ENCODE results near the gene MCC. TPM values are rescaled to one million over a fixed set of nuclear protein-coding genes. Genes with fewer than 3 reads are reported as not detected.
A peak's percentile ranks its signal among the peaks of the same experiment; 100 is the strongest.

Gene MCC
- total RNA-seq, 1 experiment from 2014 or later = 23.5 TPM

DNA sequence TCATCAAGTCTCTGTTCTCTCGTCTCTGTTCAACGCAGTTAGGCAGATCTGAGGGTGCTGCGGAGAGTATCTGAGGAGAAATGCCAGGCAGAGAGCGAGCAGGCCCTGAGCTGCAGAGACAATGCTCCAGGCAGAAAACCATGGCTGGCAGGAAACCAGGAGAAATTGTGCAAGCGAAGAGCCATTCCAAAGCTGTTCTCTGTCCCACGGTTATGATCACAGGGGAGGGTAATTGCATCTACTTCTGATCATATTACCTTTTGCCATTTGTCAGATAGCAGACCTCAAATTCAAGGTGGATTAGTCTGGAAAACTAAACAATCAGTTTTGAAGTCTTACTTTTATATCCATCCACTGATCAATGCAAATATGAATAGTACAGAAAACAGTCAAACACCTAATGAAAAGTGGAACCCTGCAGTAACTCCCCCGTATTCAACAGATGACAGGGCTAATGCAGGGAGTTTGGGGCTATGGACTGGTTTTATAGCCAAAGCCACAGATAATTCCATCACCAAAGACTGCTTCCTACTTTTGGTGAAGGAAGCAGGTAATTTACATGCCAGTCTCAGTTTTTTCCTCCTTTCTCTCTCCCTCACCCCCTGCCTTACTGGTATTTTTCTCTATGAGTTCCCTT is 283.6 kb downstream of the MCC start:
- no peak for ATAC-seq

DNA sequence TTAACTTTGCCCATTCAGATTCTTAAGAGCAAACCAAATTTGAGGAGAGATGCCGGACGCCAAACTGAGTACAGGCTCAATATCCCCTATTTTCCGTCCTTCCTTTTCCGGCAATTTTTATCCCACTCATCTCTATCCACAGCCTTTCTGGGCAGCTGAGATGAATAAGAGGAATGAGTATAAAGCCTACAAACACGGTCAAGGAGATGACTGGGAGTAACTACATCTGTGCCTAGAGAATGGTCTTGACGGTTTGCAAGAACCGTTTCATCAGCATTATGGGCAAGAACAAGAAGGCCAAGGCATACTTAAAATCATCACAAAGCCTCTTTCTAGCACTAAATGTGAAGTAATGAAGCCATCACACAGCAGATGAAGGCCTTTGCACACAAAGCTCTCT is 284.3 kb downstream of the MCC start:
- ChIA-PET POLR2A (interaction anchor here (0.5 kb wide), 1 partner anchor 20 kb away, joined by 6 read pairs; no protein-coding TSS in a partner anchor), CTCF (no interaction called here)
- no peak overlapping the region for H3K27ac Mint-ChIP-seq
- H3K4me1 Mint-ChIP-seq = peaks cover 68% of the 10 kb centered on the region
- no peaks in the 10 kb centered on the region for H3K9me3 Mint-ChIP-seq
- no peaks in the 10 kb centered on the region for H3K27me3 Mint-ChIP-seq (ENCODE audit: low read depth)
- H3K36me3 Mint-ChIP-seq = no peaks in the 10 kb centered on the region
- no peak for DNase-seq (ENCODE audit: low spot score)
- ATAC-seq = no peak
- H3K4me3 Mint-ChIP-seq = no peak overlapping the region
- TF ChIP-seq, protein P1, sequence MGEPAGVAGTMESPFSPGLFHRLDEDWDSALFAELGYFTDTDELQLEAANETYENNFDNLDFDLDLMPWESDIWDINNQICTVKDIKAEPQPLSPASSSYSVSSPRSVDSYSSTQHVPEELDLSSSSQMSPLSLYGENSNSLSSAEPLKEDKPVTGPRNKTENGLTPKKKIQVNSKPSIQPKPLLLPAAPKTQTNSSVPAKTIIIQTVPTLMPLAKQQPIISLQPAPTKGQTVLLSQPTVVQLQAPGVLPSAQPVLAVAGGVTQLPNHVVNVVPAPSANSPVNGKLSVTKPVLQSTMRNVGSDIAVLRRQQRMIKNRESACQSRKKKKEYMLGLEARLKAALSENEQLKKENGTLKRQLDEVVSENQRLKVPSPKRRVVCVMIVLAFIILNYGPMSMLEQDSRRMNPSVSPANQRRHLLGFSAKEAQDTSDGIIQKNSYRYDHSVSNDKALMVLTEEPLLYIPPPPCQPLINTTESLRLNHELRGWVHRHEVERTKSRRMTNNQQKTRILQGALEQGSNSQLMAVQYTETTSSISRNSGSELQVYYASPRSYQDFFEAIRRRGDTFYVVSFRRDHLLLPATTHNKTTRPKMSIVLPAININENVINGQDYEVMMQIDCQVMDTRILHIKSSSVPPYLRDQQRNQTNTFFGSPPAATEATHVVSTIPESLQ (CRISPR knock-in tag; IDR thresholded peaks at IDR 0.05) = no peak
- TF ChIP-seq ZNF416 (CRISPR knock-in tag; IDR thresholded peaks at IDR 0.05) (no peak), FOXJ3 (CRISPR knock-in tag; IDR thresholded peaks at IDR 0.05; ENCODE audit: borderline replicate concordance) (no peak), FOXP1 (CRISPR knock-in tag; IDR thresholded peaks at IDR 0.05; ENCODE audit: borderline replicate concordance) (no peak)
- TF ChIP-seq, protein P2, sequence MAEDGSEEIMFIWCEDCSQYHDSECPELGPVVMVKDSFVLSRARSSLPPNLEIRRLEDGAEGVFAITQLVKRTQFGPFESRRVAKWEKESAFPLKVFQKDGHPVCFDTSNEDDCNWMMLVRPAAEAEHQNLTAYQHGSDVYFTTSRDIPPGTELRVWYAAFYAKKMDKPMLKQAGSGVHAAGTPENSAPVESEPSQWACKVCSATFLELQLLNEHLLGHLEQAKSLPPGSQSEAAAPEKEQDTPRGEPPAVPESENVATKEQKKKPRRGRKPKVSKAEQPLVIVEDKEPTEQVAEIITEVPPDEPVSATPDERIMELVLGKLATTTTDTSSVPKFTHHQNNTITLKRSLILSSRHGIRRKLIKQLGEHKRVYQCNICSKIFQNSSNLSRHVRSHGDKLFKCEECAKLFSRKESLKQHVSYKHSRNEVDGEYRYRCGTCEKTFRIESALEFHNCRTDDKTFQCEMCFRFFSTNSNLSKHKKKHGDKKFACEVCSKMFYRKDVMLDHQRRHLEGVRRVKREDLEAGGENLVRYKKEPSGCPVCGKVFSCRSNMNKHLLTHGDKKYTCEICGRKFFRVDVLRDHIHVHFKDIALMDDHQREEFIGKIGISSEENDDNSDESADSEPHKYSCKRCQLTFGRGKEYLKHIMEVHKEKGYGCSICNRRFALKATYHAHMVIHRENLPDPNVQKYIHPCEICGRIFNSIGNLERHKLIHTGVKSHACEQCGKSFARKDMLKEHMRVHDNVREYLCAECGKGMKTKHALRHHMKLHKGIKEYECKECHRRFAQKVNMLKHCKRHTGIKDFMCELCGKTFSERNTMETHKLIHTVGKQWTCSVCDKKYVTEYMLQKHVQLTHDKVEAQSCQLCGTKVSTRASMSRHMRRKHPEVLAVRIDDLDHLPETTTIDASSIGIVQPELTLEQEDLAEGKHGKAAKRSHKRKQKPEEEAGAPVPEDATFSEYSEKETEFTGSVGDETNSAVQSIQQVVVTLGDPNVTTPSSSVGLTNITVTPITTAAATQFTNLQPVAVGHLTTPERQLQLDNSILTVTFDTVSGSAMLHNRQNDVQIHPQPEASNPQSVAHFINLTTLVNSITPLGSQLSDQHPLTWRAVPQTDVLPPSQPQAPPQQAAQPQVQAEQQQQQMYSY (CRISPR knock-in tag; IDR thresholded peaks at IDR 0.05) = no peak

More for the DNA sequence above, 283.6 kb downstream of the MCC start:
- H3K36me3 Mint-ChIP-seq = no peaks in the 10 kb centered on the region
- TF ChIP-seq, protein P3, sequence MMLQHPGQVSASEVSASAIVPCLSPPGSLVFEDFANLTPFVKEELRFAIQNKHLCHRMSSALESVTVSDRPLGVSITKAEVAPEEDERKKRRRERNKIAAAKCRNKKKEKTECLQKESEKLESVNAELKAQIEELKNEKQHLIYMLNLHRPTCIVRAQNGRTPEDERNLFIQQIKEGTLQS (CRISPR knock-in tag; conservative IDR thresholded peaks at IDR 0.05) = no peak
- TF ChIP-seq, protein P2 (CRISPR knock-in tag; IDR thresholded peaks at IDR 0.05) = no peak
- TF ChIP-seq ZNF232 (CRISPR knock-in tag; IDR thresholded peaks at IDR 0.05) = no peak
- no peak for TF ChIP-seq TCF7 (CRISPR knock-in tag; IDR thresholded peaks at IDR 0.05; ENCODE audit: low read depth)
- TF ChIP-seq SMAD3 (CRISPR knock-in tag; IDR thresholded peaks at IDR 0.05; ENCODE audit: borderline replicate concordance) = no peak
- TF ChIP-seq, protein P4, sequence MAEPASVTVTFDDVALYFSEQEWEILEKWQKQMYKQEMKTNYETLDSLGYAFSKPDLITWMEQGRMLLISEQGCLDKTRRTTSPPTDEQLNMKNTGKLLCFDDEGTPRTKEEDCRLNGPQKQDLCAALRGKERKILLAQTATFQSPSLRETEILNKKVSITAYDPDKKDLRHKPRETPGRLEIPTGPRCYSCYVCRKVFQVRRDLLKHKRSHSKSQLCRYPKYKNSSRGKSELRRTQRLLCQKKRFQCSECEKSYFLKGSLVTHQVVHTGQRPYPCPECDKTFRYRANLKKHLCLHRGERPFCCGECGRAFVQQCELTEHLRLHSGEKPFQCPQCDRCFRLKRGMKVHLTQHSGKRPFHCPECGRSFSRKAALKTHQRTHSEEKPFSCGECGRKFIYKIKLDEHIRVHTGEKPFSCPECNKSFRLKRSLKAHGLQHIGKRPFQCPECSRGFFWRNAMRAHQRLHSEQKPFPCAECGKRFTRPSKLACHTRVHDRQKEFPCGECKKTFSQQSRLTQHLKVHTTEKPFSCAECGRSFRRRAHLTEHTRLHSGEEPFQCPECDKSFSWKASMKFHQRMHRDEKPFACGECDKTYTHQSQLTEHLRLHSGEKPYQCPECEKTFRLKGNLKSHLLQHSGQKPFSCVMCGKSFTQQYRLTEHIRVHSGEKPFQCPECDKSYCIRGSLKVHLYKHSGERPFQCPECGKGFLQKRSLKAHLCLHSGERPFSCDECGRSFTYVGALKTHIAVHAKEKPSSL (CRISPR knock-in tag; conservative IDR thresholded peaks at IDR 0.05) = no peak
- TF ChIP-seq, protein P5, sequence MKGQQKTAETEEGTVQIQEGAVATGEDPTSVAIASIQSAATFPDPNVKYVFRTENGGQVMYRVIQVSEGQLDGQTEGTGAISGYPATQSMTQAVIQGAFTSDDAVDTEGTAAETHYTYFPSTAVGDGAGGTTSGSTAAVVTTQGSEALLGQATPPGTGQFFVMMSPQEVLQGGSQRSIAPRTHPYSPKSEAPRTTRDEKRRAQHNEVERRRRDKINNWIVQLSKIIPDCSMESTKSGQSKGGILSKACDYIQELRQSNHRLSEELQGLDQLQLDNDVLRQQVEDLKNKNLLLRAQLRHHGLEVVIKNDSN (CRISPR knock-in tag; IDR thresholded peaks at IDR 0.05) = no peak
- no peak for TF ChIP-seq GTF2I (CRISPR knock-in tag; conservative IDR thresholded peaks at IDR 0.05)
- no peak for TF ChIP-seq FOXP1 (CRISPR knock-in tag; IDR thresholded peaks at IDR 0.05; ENCODE audit: borderline replicate concordance)
- TF ChIP-seq, protein P6, sequence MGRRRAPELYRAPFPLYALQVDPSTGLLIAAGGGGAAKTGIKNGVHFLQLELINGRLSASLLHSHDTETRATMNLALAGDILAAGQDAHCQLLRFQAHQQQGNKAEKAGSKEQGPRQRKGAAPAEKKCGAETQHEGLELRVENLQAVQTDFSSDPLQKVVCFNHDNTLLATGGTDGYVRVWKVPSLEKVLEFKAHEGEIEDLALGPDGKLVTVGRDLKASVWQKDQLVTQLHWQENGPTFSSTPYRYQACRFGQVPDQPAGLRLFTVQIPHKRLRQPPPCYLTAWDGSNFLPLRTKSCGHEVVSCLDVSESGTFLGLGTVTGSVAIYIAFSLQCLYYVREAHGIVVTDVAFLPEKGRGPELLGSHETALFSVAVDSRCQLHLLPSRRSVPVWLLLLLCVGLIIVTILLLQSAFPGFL (CRISPR knock-in tag; IDR thresholded peaks at IDR 0.05; ENCODE audit: borderline replicate concordance) = no peak
- no peaks in the 10 kb centered on the region for H3K9me3 Mint-ChIP-seq
- 0 out of 2 replicates have a peak overlapping the region, but pooled peaks have one; percentile 51 for H3K27ac Mint-ChIP-seq
- H3K4me1 Mint-ChIP-seq = peaks cover 63% of the 10 kb centered on the region
- no peak overlapping the region for H3K4me3 Mint-ChIP-seq
- ChIA-PET CTCF (no interaction called here), POLR2A (no interaction called here)
- DNase-seq (ENCODE audit: low spot score) = no peak
- no peaks in the 10 kb centered on the region for H3K27me3 Mint-ChIP-seq (ENCODE audit: low read depth)
